ENCODE results near the gene ESPL1.
A peak's percentile ranks its signal among the peaks of the same experiment; 100 is the strongest.

Gene ESPL1

GRCh38 chr12:53267999-53268629 is at the start of gene ESPL1:
ESPL1 (plus strand) TSS chr12:53268299; CDS start chr12:53268767, 468 bp downstream.
- DNase-seq (ENCODE audit: low read depth), result peak; percentile 88

GRCh38 chr12:53218551-53219291 is 49.4 kb upstream of the ESPL1 start:
- DNase-seq (ENCODE audit: low read depth), result no peak

- peak; percentile 65 for DNase-seq (ENCODE audit: low read depth)
These were observed 48.7 kb upstream of the ESPL1 start for GRCh38 chr12:53219292-53219955.

- DNase-seq (ENCODE audit: low read depth), result peak; percentile 76
These were observed 48.0 kb upstream of the ESPL1 start for GRCh38 chr12:53219956-53220693.

GRCh38 chr12:53220694-53221202 is 47.4 kb upstream of the ESPL1 start:
- peak; percentile 83 for DNase-seq (ENCODE audit: low read depth)

DNA sequence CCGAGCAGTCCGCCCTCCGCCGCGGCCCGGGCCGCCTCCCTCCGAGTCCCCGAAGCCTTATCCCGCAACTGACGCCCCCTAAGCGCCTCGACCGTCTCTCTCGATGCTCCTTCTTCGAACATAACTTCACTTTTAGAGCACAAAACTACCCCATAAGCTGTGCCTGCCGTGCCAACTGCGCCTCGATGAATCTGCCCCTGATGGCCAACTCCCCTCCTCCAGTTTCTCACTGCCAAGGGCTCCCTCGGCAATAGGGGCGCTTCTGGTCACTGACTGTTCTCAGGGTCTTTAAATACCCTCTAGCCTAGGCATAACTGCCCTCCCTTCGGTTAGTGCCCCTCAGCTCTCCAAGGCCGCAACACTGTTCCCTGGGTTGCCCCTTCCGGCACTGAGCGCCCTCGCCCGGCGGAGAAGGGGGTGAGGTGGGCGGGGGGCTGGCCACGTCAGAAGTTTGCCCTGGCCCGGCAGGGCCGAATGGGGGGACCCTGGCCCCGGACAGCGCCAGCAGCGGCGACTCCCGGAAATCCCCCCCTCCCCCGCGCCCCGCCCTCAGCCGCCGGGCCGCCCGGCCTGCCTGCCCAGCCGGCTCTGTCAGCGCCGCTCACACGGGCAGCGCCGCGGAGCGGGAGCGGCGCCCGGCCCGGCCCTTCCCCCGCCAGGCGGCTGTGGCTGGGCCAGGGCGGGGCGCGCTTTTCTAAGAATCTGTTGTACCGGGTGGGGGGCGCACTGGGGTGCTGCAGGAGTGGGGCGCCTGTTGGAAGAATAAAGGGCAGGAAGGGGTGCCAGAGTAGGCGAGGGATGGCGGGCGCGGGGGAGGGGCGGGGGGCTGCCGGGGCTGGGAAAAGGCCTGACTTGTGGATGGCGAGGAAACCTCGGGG is 46.7 kb upstream of the ESPL1 start:
- DNase-seq (ENCODE audit: low read depth), result no peak

- DNase-seq (ENCODE audit: low read depth), result no peak
These were observed 45.9 kb upstream of the ESPL1 start for GRCh38 chr12:53222170-53222721.

GRCh38 chr12:53222806-53223261 is 45.3 kb upstream of the ESPL1 start:
- no peak for DNase-seq (ENCODE audit: low read depth)

- DNase-seq (ENCODE audit: low read depth), result no peak
These were observed 44.6 kb upstream of the ESPL1 start for GRCh38 chr12:53223389-53224060.

DNA sequence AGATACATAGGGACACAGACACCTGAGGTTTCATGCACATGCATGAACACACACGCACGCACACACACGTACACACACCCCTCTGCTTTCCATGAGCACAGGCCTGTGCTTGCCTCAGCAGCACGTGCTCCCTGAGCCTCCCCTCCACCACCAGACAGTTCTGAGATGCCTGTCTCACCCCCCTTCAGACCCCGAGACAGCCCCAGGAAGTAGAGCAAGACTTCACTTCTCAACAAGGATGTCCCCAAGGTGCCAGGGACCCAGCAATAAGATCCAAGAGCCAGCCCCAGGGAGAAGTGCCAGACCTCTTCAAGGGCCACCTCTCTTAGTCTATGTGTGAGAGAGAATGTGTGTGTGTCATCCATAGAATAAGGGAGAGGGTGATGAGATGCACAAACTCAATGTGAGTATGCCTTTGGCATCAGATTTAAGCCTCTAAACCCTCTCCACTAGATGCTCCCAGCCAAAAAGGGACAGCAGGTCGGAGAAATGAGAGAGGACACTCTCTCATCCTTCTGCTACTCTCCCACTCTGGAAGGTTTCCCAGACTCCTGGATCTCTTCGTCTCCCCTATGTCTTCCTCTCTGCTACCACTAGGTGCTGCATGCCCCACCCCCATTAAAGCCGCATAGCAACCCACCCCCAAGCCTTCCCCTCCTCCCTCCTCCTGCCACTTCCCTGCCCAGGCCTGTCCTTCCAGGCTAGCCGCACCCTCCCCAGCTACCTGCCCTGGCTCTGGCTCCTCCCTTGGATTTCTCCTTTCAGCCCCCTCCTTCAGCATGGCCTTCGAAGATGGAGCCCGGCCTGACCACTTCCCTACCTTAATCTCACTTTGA is 43.8 kb upstream of the ESPL1 start:
- DNase-seq (ENCODE audit: low read depth), result no peak

GRCh38 chr12:53224897-53225634 is 43.0 kb upstream of the ESPL1 start:
- DNase-seq (ENCODE audit: low read depth), result no peak

- no peak for DNase-seq (ENCODE audit: low read depth)
These were observed 42.3 kb upstream of the ESPL1 start for GRCh38 chr12:53225635-53226424.

DNA sequence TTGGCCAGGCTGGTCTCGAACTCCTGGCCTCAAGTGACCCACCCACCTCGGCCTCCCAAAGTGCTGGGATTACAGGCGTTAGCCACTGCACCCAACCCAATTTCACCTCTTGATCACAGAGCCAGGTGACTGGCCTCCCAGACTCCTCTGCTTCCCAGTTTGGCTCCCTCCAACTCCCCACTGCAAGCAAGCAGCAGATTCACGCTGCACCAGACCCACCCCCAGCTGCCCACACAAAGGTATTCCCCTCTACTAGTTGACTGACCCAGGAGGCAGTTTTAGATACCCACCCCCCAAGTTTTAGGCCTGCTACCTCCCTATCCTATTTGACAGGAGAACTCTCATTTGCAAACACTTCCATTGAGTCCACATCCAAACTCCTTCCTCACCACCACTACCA is 41.3 kb upstream of the ESPL1 start:
- no peak for DNase-seq (ENCODE audit: low read depth)

- no peak for DNase-seq (ENCODE audit: low read depth)
These were observed 40.8 kb upstream of the ESPL1 start for GRCh38 chr12:53227341-53227740.

DNA sequence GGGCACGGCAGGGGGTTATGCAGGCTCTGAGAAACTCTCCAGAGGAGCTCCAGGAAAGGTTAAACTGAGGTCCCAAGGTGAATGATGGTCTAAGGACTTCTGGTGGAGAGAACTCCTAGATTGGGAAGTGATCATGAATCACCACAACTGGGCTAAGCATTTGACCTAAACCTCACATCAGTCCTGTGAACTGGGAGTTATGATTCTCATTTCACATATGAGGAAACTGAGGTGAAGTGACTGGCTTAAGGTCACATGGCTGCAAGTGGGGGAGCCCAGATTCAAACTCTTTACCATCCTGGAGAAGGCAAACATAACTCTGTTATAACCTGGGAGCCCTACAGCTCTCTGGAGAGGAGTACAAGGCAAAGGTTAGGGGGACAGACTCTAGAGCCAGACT is 40.3 kb upstream of the ESPL1 start:
- no peak for DNase-seq (ENCODE audit: low read depth)

DNA sequence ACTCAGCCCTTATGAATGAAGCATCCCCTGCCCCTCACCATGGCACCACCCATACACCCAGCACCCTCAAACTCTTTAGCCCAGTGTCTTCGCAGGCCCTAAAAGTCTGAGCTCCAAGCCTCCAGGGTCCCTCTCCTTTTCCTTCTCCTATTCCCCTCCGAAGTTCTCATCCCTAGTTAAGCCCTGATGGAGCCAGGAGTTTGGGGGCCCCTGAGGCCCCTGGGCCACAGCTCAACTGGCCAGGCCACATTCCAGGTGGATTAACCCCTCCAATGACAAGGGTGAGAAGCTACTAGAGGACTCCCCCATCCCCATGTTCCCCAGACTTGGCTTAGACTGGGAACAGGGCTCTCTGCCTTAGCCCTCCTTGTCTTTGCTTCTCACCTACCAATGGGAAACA is 38.6 kb upstream of the ESPL1 start:
- DNase-seq (ENCODE audit: low read depth), result no peak

- DNase-seq (ENCODE audit: low read depth), result no peak
These were observed 37.8 kb upstream of the ESPL1 start for GRCh38 chr12:53230108-53230845.

Measured in activated T-cell treated with anti-CD3 and anti-CD28 coated beads for 48 hours (primary cell).